ENCODE results near the gene MAP7.

The MAP7 gene

GRCh38 chr6:136520517-136520916 is 29.7 kb downstream of the MAP7 start:
- H3K4me3 ChIP-seq (ENCODE audit: low read depth, low read length): no peak overlapping the region
- POLR2A ChIA-PET: no interaction called here
- no peak for DNase-seq (ENCODE audit: low read depth, low spot score)
- TF ChIP-seq CTCF (IDR thresholded peaks at IDR 0.05; ENCODE audit: insufficient read depth, low read length, missing control alignments): no peak
- CTCF ChIA-PET: no interaction called here

GRCh38 chr6:136517582-136517981 is 32.6 kb downstream of the MAP7 start:
- POLR2A ChIA-PET: no interaction called here
- no peak for TF ChIP-seq CTCF (IDR thresholded peaks at IDR 0.05; ENCODE audit: insufficient read depth, low read length, missing control alignments)
- CTCF ChIA-PET: no interaction called here
- DNase-seq (ENCODE audit: low read depth, low spot score): no peak
- H3K4me3 ChIP-seq (ENCODE audit: low read depth, low read length): no peak overlapping the region

DNA sequence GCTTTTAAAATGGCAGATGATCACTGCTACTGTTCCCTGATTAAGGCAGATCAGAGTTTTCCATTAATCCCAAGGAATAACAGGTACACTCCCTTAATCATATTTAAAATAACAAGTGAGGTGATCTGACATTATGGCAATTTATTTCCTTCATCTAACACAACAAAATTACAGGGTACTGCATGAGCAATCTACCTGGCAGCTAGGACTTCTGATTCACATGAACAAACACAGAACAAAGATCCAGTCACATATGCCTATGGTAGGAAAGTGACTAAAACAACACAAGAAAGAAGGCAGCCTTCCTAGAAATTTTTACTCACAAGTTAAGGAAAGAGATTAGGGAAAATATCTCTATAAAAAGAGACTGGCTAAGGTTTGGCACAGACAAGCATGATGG is 33.2 kb downstream of the MAP7 start:
- CTCF ChIA-PET: no interaction called here
- POLR2A ChIA-PET: no interaction called here
- H3K4me3 ChIP-seq (ENCODE audit: low read depth, low read length): no peak overlapping the region
- no peak for DNase-seq (ENCODE audit: low read depth, low spot score)
- TF ChIP-seq CTCF (IDR thresholded peaks at IDR 0.05; ENCODE audit: insufficient read depth, low read length, missing control alignments): no peak

- CTCF ChIA-PET: no interaction called here
- H3K4me3 ChIP-seq (ENCODE audit: low read depth, low read length): no peak overlapping the region
- POLR2A ChIA-PET: no interaction called here
- TF ChIP-seq CTCF (IDR thresholded peaks at IDR 0.05; ENCODE audit: insufficient read depth, low read length, missing control alignments): no peak
- DNase-seq (ENCODE audit: low read depth, low spot score): no peak
These were observed 35.6 kb downstream of the MAP7 start for GRCh38 chr6:136514591-136514990.

DNA sequence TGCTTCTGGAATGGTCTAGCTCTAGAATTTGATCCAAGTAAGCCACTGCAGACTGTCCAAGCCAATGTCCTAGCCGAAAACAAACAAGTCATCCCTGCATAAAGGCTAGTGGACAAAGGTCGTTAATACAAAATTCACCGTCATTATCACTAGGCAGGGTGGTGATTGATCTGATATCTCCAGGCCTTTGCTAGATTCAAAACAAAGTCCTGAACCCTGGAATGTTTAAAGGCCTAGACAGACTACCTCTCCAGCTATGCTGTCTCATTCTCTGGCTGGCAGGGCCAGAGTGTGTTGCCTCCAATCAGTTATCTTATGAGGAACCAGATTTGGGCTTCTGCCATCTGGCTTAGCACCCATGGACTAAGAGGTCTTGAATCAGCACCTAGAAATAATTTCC is 38.3 kb downstream of the MAP7 start:
- ChIA-PET CTCF (no interaction called here), POLR2A (no interaction called here)
- no peak overlapping the region for H3K4me3 ChIP-seq (ENCODE audit: low read depth, low read length)
- no peak for TF ChIP-seq CTCF (IDR thresholded peaks at IDR 0.05; ENCODE audit: insufficient read depth, low read length, missing control alignments)
- no peak for DNase-seq (ENCODE audit: low read depth, low spot score)

DNA sequence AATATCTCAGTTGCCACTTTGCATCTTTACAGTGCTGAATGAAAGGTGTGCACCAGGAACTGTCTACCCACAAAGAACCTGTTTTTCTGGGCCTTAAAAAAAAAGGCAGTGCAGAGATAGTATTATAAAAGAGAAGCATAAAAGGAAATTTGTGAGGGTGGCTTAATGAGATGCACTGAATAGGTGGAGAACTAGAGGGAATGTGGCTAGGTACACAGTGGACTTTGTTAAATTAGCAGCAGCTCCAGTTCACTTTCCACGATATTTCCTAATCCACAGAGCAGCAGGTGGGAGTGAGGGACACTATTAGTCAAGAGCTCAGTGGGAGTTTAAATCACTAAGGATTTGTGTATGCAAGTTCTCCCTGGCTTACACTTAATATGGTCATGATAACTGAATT is 38.8 kb downstream of the MAP7 start:
- H3K4me3 ChIP-seq (ENCODE audit: low read depth, low read length): no peak overlapping the region
- ChIA-PET POLR2A (no interaction called here), CTCF (no interaction called here)
- no peak for DNase-seq (ENCODE audit: low read depth, low spot score)
- TF ChIP-seq CTCF (IDR thresholded peaks at IDR 0.05; ENCODE audit: insufficient read depth, low read length, missing control alignments): no peak
